HG02943 (cell line): ENCODE results near the gene ATP8B3.

ENCODE experiments used
- ATAC-seq: cut with Tn5 transposase; IDR thresholded peaks from one replicate; pipeline ENCODE4 v1.9.1; 2021; ENCODE audit warnings: mild to moderate bottlenecking, low read depth, moderate library complexity; ENCODE audit not compliant: unreplicated experiment

Gene ATP8B3

DNA sequence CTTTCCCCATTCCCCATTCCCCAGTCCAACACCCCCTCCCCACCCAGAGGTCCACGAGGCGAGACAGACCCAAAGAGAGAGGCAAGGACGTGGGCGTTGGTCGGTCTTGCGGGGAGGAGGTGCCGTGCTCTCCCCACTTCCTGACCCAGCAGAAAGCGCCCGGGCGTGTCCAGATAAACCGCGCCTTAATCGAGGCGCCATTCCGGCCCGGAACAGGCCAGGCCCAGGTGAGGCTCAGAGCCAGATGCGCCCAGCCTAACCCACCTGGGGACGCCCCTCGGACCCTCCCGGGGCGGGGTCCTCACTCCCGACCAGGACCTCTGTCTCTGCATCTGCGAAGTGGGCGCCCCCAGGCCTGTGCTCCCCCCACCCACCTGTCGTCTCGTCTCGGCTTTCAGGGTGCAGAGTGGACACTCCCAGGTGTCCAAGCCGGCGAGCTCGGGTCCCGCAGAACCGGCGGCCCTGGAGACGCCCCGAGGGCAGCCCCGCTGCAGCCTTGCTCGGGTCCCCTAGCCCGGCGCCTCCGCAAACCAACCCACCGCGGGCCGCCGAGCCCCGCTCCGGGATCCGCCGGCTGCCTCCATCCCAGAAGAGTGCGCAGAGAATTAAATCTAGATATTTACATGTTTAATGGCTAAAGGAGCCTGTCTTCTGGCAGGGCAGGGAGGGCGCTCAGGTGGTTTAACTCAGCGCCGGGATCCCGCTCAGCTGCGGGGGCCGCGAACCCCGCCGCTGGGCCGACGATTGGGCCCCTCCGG, 63.8 kb downstream of the ATP8B3 start:
- no peak for ATAC-seq

DNA sequence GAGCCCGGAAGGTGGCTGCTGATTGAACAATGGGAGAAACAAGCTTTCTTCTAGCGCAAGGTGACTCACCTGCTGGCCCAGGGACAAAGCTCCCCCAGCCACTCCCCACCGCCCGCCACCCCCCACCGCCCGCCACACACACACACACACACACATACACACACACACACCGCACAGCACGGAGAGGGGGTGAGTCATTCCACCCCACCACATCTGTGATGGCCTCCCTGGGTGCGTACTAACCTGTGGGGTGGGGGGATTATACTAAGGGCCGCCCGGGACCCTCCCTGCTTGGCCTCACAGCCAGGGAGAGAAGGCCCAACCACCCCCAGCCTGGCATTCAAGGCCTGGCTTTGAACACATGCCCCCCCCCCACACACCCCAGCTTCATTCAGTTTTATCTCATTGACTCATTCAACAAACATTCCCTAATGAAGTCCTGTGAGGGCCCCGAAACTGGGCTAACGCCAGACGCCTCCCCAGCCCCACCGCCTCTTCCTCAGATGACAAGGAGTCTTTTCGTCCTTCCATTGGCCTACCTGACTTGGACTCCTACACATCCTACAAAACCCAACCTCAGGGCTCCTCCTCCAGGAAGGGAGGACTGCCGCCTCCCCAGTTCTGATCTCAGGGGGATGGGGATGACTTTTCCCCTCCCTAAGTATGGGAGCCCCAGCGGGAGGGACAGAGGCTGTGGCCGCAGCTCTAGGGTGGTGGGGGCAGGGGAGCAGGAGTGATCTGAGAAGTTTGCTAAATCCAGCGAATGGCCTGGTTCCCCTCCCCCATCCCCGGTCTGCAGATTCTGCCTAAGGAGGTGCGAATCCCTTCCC, 64.6 kb downstream of the ATP8B3 start:
- no peak for ATAC-seq

GRCh38 chr19:1746401-1747284, 65.4 kb downstream of the ATP8B3 start:
- ATAC-seq, result no peak

DNA sequence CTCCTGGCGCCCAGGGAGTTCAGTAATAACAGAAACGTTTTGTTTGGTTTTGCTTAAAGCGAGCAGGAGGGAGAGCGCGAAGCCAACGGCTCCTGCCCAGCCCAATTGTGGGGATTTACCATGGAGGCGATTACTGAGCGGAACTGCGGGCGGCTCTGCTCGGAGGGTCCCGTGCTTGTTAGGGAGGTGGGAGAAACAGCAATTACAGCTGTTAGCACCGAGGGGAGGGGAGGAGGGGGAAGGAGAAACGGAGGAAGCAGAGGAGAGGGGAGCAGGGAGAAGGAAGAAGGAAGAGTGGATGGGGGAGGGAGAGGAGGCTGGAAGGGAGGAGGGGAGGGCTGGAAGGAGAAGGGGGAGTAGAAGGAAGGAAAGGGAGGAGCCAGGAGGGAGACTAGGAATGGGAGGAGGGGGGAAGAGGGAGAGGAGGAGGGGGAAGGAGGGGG, 66.5 kb downstream of the ATP8B3 start:
- no peak for ATAC-seq

- ATAC-seq, result no peak
These were observed 67.1 kb downstream of the ATP8B3 start for GRCh38 chr19:1744822-1745563.

- no peak for ATAC-seq
These were observed 67.9 kb downstream of the ATP8B3 start for GRCh38 chr19:1744133-1744665.

DNA sequence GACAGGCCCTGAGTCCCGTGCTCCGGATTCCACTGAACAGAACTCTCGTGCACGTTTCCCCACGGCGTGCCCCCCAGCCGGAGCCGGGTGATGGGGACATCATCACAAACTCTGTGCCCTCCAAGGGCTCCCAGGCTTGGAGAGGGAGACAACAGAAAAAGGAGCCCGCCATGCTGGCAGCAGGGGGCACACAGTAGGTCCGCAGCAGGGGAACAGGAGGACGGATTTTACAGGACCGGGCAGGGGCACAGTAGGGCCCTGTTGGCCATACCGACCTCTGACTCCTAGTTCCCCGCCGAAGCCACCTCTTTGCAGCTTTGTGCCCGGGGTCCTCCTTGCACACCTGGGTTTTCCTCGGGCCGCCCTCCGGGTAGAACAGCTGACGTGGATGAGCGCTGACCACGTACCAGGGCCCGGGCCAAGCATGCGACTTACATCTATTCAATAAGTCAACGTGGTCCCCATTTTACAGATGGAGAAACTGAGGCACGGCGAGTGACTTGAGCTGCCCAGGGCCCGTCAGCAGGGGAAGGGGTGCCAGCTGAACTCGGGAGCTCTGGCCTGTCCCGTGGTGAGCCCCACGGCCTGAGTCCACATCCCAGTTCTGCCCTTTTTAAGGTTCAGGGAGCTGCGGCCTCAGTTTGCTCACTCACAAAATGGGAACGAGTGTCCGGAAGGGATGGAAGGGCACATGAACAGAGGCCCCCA, 68.9 kb downstream of the ATP8B3 start:
- ATAC-seq, result no peak

DNA sequence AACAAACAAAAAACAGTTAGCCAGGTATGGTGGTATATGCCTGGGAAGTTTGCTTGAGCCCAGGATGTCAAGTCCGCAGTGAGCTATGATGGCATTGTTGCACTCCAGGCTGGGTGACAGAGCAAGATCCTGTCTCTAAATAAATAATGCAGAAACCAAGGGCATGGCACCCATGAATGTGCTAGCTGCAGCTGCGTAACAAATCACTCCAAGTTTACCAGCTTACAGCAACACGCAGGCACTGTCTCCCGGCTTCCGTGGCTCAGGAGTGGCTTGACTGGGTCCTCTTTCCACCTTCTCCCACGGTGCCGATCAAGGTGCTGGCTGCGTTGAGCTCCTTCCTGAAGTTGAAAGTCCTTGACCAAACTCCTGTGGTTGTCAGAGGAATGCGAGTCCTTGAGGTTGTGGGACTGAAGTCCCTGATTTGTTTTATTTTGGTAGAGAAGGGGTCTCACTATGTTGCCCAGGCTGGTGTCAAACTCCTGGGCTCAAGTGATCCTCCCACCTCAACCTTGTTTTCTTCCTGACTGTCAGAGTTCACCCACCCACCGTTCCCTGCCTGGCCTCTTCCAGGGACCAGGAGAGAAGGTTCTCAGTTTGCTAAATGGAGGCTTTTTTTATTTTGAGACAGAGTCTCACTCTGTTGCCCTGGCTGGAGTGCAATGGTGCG, 72.0 kb downstream of the ATP8B3 start:
- ATAC-seq, result no peak

DNA sequence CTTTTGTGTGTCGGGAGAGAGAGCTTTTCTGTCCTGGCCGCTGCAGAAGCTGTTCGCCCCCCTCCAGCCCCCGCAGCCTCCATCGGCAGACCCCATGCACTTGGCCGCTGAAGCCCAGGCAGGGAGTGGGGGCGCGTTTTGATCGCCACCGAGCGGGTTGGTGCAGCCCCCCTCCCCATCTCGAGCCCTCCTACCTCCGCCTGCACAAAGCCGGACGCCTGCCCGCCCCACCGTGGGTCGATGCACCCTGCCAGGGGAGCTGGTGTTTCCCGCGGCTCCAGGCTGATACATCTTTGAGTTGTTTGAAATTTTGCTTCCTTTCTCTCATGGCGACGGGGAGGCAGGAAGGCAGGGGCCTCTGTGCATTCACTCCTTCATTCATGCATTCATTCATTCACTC, 75.1 kb downstream of the ATP8B3 start:
- ATAC-seq, result no peak

GRCh38 chr19:1736280-1736679, 75.8 kb downstream of the ATP8B3 start:
- no peak for ATAC-seq

- ATAC-seq, result no peak
These were observed 77.6 kb downstream of the ATP8B3 start for GRCh38 chr19:1734321-1734966.
